ENCODE results near the gene ACBD5. TPM values are rescaled to one million over a fixed set of nuclear protein-coding genes. Genes with fewer than 3 reads are reported as not detected.
"Not testable (repeated sequence)": the region's sequence is repeated elsewhere in the genome, so short reads cannot be mapped to it uniquely, and the experiment has no call there.

Gene ACBD5
- total RNA-seq, 2 donors from 2014 or later, result 10.4 to 11.5 TPM

- no peaks in the 10 kb centered on the region for H3K36me3 ChIP-seq (replicated peaks in 1 of 2; ENCODE audit: insufficient read depth in 1 of 2, low read depth in 2 of 2)
- H3K27me3 ChIP-seq, result no peaks in the 10 kb centered on the region
- H3K4me1 ChIP-seq, result peaks cover 25% of the 10 kb centered on the region
- TF ChIP-seq CTCF (IDR thresholded peaks at IDR 0.05) (peak in 5 of 7 experiments; percentile 10 to 56 (median 49)), POLR2A (IDR thresholded peaks at IDR 0.05) (peak; percentile 85 to 97 (median 97))
- H3K27ac ChIP-seq, result peak overlapping the region; percentile 96 to 99 (median 97)
- ATAC-seq (peak; percentile 89), DNase-seq (peak; percentile 91 to 92 (median 92))
- no peaks in the 10 kb centered on the region for H3K9me3 ChIP-seq
- intact Hi-C loops (cut with DNase I), result no loop called here
- peak overlapping the region; percentile 48 to 66 for H3K4me3 ChIP-seq
- WGBS, 2 donors, result 1 to 2% methylated on average over 51 to 59 of the region's 59 CpGs
Measured at GRCh38 chr10:27241652-27242472, 1.3 kb upstream of the ACBD5 start.

DNA sequence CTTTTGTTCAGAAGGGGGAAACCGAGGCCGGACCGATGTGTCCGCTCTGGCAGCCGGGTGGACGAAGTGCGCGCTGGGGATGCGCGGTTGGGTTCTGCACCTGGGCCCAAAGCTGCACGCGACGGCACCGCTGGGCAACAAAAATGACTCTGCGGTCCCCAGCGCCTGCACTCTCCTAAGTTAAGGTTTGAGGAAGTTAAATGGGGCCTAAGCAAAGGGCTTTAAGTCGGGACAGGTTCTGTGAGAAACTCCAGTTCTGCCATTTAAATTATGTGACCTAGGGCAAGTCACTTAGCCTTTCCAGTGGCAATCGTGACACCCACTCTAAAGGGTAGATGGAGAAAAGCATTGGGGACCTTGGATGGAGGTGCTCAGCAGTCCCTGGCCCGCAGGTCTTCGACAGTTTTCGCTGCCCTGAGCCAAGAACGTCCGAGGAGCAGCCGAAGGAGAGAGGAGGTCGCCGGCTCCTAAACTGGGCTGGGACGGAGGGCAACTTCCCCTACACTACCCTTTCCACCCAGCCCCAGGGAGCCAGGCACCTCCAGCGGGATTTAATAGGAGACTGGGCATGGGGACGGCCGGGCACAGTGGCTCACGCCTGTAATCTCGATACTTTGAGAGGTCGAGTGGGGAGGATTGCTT lies 534 bp upstream of the ACBD5 start:
- WGBS, 2 donors, result 4 to 8% methylated on average over 19 to 32 of the region's 33 CpGs
- Histone ChIP-seq H3K27ac (peak overlapping the region; percentile 96 to 99 (median 97)), H3K4me3 (peak overlapping the region; percentile 59 to 66), H3K4me1 (peaks cover 25% of the 10 kb centered on the region), H3K9me3 (no peaks in the 10 kb centered on the region), H3K27me3 (no peaks in the 10 kb centered on the region), H3K36me3 (replicated peaks in 1 of 2; ENCODE audit: insufficient read depth in 1 of 2, low read depth in 2 of 2) (no peaks in the 10 kb centered on the region)
- peak; percentile 7 for ATAC-seq
- intact Hi-C loops (cut with DNase I), result no loop called here
- no peak for TF ChIP-seq CTCF (IDR thresholded peaks at IDR 0.05)
- no peak for TF ChIP-seq POLR2A (IDR thresholded peaks at IDR 0.05)
- DNase-seq, result peak; percentile 15 to 41 (median 30)

DNA sequence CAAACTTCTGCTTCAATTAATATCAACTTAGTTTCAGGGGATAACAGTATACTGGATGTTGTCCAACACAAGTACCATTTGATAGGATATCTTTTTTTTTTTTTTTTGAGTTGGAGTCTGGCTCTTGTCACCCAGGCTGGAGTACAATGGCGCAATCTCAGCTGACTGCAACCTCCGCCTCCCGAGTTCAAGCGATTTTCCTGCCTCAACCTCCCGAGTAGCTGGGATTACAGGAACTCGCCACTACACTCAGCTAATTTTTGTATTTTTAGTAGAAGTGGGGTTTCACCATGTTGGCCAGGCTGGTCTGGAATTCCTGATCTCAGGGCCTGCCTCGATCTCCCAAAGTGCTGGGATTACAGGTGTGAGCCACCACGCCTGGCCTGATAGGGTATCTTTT lies 3.1 kb downstream of the ACBD5 start:
- H3K9me3 ChIP-seq; intact Hi-C loops (cut with DNase I); ATAC-seq; H3K27me3 ChIP-seq; H3K4me3 ChIP-seq; DNase-seq; H3K36me3 ChIP-seq (replicated peaks in 1 of 2; ENCODE audit: insufficient read depth in 1 of 2, low read depth in 2 of 2): not testable (repeated sequence)
- peak overlapping the region in 1 of 4 donors; percentile 21 for H3K27ac ChIP-seq
- WGBS, 2 donors, result 82 to 84% methylated on average over 8 of the region's 8 CpGs
- peaks cover 23% of the 10 kb centered on the region for H3K4me1 ChIP-seq

GRCh38 chr10:27236589-27237128 lies 3.9 kb downstream of the ACBD5 start:
- H3K36me3 ChIP-seq (replicated peaks in 1 of 2; ENCODE audit: insufficient read depth in 1 of 2, low read depth in 2 of 2); H3K27ac ChIP-seq; DNase-seq; H3K27me3 ChIP-seq; ATAC-seq; H3K9me3 ChIP-seq; intact Hi-C loops (cut with DNase I); H3K4me3 ChIP-seq: not testable (repeated sequence)
- 63 to 74% methylated on average over 9 of the region's 9 CpGs for WGBS, 2 donors
- peaks cover 23% of the 10 kb centered on the region for H3K4me1 ChIP-seq

DNA sequence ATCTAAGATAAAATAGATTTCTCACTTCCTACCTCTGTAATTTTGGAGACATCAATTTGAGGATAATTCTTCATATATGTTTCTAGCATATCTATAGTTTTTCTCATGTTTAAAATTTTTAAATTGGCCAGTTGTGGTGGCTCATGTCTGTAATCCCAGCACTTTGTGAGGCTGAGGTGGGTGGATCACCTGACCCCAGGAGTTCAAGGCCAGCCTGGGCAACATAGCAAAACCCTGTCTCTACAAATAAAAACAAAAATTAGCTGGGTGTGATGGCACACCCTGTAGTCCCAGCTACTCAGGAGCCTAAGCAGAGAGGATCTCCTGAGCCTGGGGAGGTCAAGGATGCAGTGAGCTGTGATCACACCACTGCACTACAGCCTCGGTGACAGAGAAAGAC lies 4.9 kb downstream of the ACBD5 start:
- peak overlapping the region in 1 of 4 donors; percentile 63 for H3K27ac ChIP-seq
- intact Hi-C loops (cut with DNase I), result no loop called here
- TF ChIP-seq CTCF (IDR thresholded peaks at IDR 0.05), result no peak
- TF ChIP-seq POLR2A (IDR thresholded peaks at IDR 0.05), result no peak
- H3K36me3 ChIP-seq (replicated peaks in 1 of 2; ENCODE audit: insufficient read depth in 1 of 2, low read depth in 2 of 2), result peaks cover 0 to 5% of the 10 kb centered on the region in 2 donors
- no peaks in the 10 kb centered on the region for H3K9me3 ChIP-seq
- peaks cover 17% of the 10 kb centered on the region for H3K4me1 ChIP-seq
- no peak for DNase-seq
- no peaks in the 10 kb centered on the region for H3K27me3 ChIP-seq
- 44 to 52% methylated on average over 1 of the region's 1 CpG for WGBS, 2 donors
- ATAC-seq, result no peak
- H3K4me3 ChIP-seq, result no peak overlapping the region

Data from body of pancreas (tissue), 4 donors.